GM12874 (cell line): ENCODE results near the gene TFR2.

Experiments used
- TF ChIP-seq, protein P1 (sequence below): IDR thresholded peaks from 2 replicates; pipeline ENCODE4 v1.5.1; 2011; ENCODE audit warnings: low read depth, mild to moderate bottlenecking, control low read depth, low read length, moderate library complexity; ENCODE audit not compliant: insufficient read depth

Gene TFR2

GRCh38 chr7:100676501-100677306, 35.4 kb upstream of the TFR2 start:
- TF ChIP-seq, protein P1, sequence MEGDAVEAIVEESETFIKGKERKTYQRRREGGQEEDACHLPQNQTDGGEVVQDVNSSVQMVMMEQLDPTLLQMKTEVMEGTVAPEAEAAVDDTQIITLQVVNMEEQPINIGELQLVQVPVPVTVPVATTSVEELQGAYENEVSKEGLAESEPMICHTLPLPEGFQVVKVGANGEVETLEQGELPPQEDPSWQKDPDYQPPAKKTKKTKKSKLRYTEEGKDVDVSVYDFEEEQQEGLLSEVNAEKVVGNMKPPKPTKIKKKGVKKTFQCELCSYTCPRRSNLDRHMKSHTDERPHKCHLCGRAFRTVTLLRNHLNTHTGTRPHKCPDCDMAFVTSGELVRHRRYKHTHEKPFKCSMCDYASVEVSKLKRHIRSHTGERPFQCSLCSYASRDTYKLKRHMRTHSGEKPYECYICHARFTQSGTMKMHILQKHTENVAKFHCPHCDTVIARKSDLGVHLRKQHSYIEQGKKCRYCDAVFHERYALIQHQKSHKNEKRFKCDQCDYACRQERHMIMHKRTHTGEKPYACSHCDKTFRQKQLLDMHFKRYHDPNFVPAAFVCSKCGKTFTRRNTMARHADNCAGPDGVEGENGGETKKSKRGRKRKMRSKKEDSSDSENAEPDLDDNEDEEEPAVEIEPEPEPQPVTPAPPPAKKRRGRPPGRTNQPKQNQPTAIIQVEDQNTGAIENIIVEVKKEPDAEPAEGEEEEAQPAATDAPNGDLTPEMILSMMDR: no peak

GRCh38 chr7:100675581-100676350, 34.4 kb upstream of the TFR2 start:
- TF ChIP-seq, protein P1: no peak

GRCh38 chr7:100675105-100675451, 33.7 kb upstream of the TFR2 start:
- TF ChIP-seq, protein P1: no peak

DNA sequence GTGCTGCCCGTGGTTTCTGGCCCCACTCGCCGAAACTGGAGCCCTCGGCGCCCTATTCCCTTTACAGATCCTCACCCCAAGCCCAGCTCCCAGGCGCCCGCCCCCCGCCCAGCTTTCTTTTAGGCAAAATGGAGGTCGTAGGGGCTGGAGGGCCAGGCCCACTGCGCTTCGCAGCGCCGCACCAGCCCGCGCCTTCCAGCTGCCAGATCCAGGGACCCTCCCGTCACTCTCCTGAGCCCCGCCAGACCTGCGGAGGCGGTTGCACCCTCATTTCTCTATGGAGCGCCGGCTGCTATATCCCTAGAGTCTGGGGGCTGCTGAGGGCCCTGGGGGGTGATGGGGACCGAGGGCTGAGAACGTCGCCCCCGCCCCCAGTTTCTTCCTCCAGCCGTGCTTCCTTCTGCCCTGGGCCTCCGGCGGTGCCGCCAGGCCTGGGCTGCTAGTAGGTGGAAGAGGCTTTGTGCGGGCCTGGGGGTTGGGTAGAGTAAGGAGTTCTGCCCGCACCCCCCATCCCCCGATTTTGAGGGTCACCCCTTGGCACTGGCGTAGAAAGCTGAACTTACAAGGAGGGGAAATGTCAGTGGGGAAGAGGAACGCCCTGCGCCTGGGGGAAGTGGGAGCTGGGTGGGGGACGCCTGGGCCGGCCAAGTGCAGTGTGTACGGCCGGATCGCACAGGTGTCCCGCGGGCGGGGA, 33.2 kb upstream of the TFR2 start:
- TF ChIP-seq, protein P1: no peak

- TF ChIP-seq, protein P1: no peak
Measured at GRCh38 chr7:100673942-100674410, 32.6 kb upstream of the TFR2 start.

DNA sequence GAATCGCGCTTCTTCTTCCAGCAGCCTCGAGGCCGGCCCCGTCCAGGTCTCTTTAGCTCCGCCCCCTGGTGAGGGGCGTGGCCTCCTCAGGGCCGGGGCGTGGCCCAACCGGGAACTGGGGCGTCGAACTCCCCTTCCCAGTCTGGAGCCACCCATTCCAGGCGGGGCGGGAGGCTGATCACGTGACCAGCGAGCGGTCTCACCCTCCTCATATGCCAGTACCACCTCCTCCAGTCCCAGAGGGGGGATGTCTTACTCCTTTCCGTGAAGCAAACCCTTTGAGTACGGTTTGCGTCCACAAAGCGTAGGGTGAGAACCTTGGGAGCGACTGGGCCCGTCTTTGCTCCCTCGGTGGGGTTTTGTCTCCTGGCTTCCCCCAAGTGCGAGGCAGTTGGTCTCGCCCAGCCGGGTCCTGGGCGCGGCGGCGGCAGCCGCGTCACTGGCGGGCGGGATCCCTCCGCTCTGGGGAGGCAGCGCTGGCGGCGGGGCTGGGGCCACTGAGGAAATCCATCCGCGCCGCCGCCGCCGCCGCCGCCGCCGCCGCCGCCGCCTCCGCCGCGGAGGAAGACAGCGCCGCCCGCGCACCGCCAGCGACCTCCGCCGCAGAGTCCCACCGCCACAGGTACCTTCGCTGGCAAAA, 32.1 kb upstream of the TFR2 start, which contains the start of gene GNB2:
TSS of gene GNB2 (plus strand) at position 439 of the 640 bp plus-strand sequence. CDS start 2,526 bp downstream, outside the sequence.
- TF ChIP-seq, protein P1: no peak
